ENCODE data around the gene CTNNA2. TPM values are rescaled to one million over a fixed set of nuclear protein-coding genes. Genes with fewer than 3 reads are reported as not detected.

The CTNNA2 gene
- polyA plus RNA-seq, 1 of the 3 experiments (the other 2 are of a cell fraction) = 0.30 TPM

DNA sequence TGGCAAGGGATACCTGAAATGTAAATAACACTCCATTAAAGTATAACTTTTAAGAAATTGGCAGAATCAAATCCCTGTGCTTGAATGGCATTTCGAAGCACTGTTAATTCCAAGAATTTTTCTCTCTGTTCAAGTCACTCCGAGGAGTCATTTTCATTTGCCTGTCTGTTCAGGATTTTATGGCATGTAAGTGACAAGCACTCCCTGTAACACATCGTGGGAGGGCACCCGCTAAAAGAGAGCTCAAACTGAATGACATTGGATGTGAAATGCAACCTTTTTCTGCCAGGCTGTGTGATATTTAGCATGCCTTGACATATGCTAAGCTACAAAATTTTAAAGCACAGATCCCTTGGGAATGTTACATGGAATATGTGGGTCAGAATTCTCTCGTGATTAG, 452.1 kb downstream of the CTNNA2 start:
- Histone ChIP-seq H3K36me3 (replicated peaks in 1 of 2; ENCODE audit: control insufficient read depth in 1 of 2, insufficient read depth in 2 of 2, low read length in 1 of 2) (no peaks in the 10 kb centered on the region), H2AFZ (ENCODE audit: low read depth) (no peak overlapping the region), H3K4me3 (ENCODE audit: low read depth in 2 of 2, low read length in 1 of 2) (no peak overlapping the region), H3K79me2 (ENCODE audit: insufficient read depth) (no peaks in the 10 kb centered on the region), H3K27ac (ENCODE audit: low read depth in 2 of 2, low read length in 1 of 2) (no peak overlapping the region), H3K27me3 (ENCODE audit: insufficient read depth) (no peaks in the 10 kb centered on the region), H3K4me2 (no peak overlapping the region), H4K20me1 (ENCODE audit: insufficient read depth) (no peaks in the 10 kb centered on the region), H3K9me2 (no peaks in the 10 kb centered on the region), H3K9me3 (no peaks in the 10 kb centered on the region), H3K4me1 (ENCODE audit: control insufficient read depth in 1 of 2, insufficient read depth in 2 of 2, low read depth in 1 of 2, low read length in 1 of 2) (no peaks in the 10 kb centered on the region; a peak in 1 of 4 replicates), H3F3A (replicated peaks; ENCODE audit: insufficient read depth) (no peaks in the 10 kb centered on the region), H3K9ac (no peak overlapping the region)
- CTCF ChIA-PET = interaction anchor here (1.1 kb wide), 1 partner anchor 108 kb away, joined by 3 read pairs; no protein-coding TSS in a partner anchor
- 24% methylated on average over 5 of the region's 5 CpGs for WGBS (ENCODE audit: low lambda C conversion rate)
- TF ChIP-seq, protein P1, sequence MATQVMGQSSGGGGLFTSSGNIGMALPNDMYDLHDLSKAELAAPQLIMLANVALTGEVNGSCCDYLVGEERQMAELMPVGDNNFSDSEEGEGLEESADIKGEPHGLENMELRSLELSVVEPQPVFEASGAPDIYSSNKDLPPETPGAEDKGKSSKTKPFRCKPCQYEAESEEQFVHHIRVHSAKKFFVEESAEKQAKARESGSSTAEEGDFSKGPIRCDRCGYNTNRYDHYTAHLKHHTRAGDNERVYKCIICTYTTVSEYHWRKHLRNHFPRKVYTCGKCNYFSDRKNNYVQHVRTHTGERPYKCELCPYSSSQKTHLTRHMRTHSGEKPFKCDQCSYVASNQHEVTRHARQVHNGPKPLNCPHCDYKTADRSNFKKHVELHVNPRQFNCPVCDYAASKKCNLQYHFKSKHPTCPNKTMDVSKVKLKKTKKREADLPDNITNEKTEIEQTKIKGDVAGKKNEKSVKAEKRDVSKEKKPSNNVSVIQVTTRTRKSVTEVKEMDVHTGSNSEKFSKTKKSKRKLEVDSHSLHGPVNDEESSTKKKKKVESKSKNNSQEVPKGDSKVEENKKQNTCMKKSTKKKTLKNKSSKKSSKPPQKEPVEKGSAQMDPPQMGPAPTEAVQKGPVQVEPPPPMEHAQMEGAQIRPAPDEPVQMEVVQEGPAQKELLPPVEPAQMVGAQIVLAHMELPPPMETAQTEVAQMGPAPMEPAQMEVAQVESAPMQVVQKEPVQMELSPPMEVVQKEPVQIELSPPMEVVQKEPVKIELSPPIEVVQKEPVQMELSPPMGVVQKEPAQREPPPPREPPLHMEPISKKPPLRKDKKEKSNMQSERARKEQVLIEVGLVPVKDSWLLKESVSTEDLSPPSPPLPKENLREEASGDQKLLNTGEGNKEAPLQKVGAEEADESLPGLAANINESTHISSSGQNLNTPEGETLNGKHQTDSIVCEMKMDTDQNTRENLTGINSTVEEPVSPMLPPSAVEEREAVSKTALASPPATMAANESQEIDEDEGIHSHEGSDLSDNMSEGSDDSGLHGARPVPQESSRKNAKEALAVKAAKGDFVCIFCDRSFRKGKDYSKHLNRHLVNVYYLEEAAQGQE (IDR thresholded peaks at IDR 0.05; ENCODE audit: low read depth, low read length) = no peak
- TF ChIP-seq FOXJ3 (CRISPR knock-in tag; IDR thresholded peaks at IDR 0.05) (no peak), GABPA (IDR thresholded peaks at IDR 0.05; ENCODE audit: low read depth) (no peak), TAF1 (IDR thresholded peaks at IDR 0.05; ENCODE audit: borderline replicate concordance, low read depth, low read length) (no peak), ELF1 (IDR thresholded peaks at IDR 0.05) (no peak), TEAD4 (IDR thresholded peaks at IDR 0.05; ENCODE audit: borderline replicate concordance, insufficient read depth) (no peak), FOXM1 (IDR thresholded peaks at IDR 0.05; ENCODE audit: low read depth) (no peak), TCF12 (IDR thresholded peaks at IDR 0.05) (no peak)
- DNase-seq = no peak
- POLR2A ChIA-PET = no interaction called here

GRCh38 chr2:79966369-79966768, 453.5 kb downstream of the CTNNA2 start:
- Histone ChIP-seq H2AFZ (ENCODE audit: low read depth) (no peak overlapping the region), H3K9ac (no peak overlapping the region), H3K9me3 (no peaks in the 10 kb centered on the region), H3K27ac (ENCODE audit: low read depth in 2 of 2, low read length in 1 of 2) (no peak overlapping the region), H3K4me2 (no peak overlapping the region), H3K27me3 (ENCODE audit: insufficient read depth) (no peaks in the 10 kb centered on the region), H3F3A (replicated peaks; ENCODE audit: insufficient read depth) (no peaks in the 10 kb centered on the region), H4K20me1 (ENCODE audit: insufficient read depth) (no peaks in the 10 kb centered on the region), H3K9me2 (no peaks in the 10 kb centered on the region), H3K4me1 (ENCODE audit: control insufficient read depth in 1 of 2, insufficient read depth in 2 of 2, low read depth in 1 of 2, low read length in 1 of 2) (no peaks in the 10 kb centered on the region; a peak in 1 of 4 replicates), H3K79me2 (ENCODE audit: insufficient read depth) (no peaks in the 10 kb centered on the region), H3K36me3 (replicated peaks in 1 of 2; ENCODE audit: control insufficient read depth in 1 of 2, insufficient read depth in 2 of 2, low read length in 1 of 2) (no peaks in the 10 kb centered on the region), H3K4me3 (ENCODE audit: low read depth in 2 of 2, low read length in 1 of 2) (no peak overlapping the region)
- DNase-seq = no peak
- ChIA-PET CTCF (no interaction called here), POLR2A (no interaction called here)
- 38% methylated on average over 5 of the region's 5 CpGs for WGBS (ENCODE audit: low lambda C conversion rate)
- TF ChIP-seq NRF1 (IDR thresholded peaks at IDR 0.05; ENCODE audit: low read depth, low read length) = no peak
- no peak for TF ChIP-seq TCF12 (IDR thresholded peaks at IDR 0.05)
- TF ChIP-seq MXI1 (IDR thresholded peaks at IDR 0.05; ENCODE audit: low read depth, low read length) = no peak
- TF ChIP-seq SMC3 (IDR thresholded peaks at IDR 0.05; ENCODE audit: low read depth, low read length) = no peak
- no peak for TF ChIP-seq CHD2 (IDR thresholded peaks at IDR 0.05; ENCODE audit: low read length, partially characterized antibody)
- no peak for TF ChIP-seq RXRA (IDR thresholded peaks at IDR 0.05; ENCODE audit: borderline replicate concordance, low read depth)
- no peak for TF ChIP-seq JUND (IDR thresholded peaks at IDR 0.05)
- no peak for TF ChIP-seq EP300 (IDR thresholded peaks at IDR 0.05; ENCODE audit: borderline replicate concordance in 1 of 2, low read depth in 1 of 2, low read length in 1 of 2)
- TF ChIP-seq RCOR1 (IDR thresholded peaks at IDR 0.05; ENCODE audit: low read length) = no peak
- TF ChIP-seq YY1 (IDR thresholded peaks at IDR 0.05; ENCODE audit: low read depth) = no peak
- TF ChIP-seq PBX3 (IDR thresholded peaks at IDR 0.05) = no peak
- TF ChIP-seq FOXM1 (IDR thresholded peaks at IDR 0.05; ENCODE audit: low read depth) = no peak
- TF ChIP-seq SIN3A (IDR thresholded peaks at IDR 0.05; ENCODE audit: borderline replicate concordance, low read depth, low read length) = no peak
- TF ChIP-seq, protein P2, sequence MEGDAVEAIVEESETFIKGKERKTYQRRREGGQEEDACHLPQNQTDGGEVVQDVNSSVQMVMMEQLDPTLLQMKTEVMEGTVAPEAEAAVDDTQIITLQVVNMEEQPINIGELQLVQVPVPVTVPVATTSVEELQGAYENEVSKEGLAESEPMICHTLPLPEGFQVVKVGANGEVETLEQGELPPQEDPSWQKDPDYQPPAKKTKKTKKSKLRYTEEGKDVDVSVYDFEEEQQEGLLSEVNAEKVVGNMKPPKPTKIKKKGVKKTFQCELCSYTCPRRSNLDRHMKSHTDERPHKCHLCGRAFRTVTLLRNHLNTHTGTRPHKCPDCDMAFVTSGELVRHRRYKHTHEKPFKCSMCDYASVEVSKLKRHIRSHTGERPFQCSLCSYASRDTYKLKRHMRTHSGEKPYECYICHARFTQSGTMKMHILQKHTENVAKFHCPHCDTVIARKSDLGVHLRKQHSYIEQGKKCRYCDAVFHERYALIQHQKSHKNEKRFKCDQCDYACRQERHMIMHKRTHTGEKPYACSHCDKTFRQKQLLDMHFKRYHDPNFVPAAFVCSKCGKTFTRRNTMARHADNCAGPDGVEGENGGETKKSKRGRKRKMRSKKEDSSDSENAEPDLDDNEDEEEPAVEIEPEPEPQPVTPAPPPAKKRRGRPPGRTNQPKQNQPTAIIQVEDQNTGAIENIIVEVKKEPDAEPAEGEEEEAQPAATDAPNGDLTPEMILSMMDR (IDR thresholded peaks at IDR 0.05) = no peak
- TF ChIP-seq, protein P1 (IDR thresholded peaks at IDR 0.05; ENCODE audit: low read depth, low read length) = no peak

Measured in SK-N-SH (cell line).